SK-N-MC (cell line): ENCODE data around the gene TAF1B.

Experiments
- EZH2 ChIP-seq: fragments of 200-600 bp; sonication (generic); IDR thresholded peaks from one replicate; pipeline ENCODE4 v1.6.1; 2017; ENCODE audit warnings: antibody characterized with exemption
- POLR2AphosphoS5 ChIP-seq: IDR thresholded peaks from 2 replicates; pipeline ENCODE4 v1.6.1; 2012; ENCODE audit warnings: mild to moderate bottlenecking, low read depth, low read length, borderline replicate concordance

DNA sequence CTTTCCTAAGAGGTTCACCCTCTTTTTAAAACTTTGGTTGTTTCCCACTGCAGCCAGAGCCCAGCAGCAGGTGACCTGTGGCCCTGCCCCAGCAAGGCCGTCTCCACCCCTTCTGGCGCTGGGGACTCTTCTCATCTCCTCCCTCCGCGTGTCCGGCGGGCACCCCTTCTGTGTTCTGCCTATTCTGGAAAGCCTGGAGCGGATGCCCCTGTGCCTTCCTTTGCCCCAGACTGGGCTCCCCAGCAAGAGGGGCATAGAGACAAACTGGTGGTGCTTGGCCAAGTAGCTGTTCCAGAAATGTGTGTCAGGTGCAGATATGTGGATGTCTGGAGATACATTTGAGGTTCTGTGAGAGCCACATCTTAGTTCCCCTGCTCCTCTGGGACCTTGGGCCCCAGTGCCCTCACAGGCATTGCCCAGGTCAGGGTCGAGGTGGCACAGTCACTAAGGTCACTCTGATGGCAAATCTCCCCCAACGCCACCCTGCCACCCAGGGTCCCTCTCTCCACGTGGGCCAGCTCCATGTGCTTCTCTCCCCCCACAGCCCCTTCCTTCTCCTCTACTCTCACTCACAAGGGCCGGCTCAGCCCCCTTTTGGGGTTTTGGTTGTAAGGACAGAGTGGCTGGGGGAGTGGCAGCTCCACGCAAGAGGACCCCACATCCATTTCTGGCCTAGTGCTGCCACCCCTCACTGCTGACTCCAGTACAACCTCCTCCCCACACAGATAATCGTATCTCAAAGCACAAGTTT is 35.5 kb upstream of the TAF1B start:
- TF ChIP-seq POLR2AphosphoS5 (no peak), EZH2 (no peak)
